ENCODE data around the gene SHMT2.

SHMT2 gene

DNA sequence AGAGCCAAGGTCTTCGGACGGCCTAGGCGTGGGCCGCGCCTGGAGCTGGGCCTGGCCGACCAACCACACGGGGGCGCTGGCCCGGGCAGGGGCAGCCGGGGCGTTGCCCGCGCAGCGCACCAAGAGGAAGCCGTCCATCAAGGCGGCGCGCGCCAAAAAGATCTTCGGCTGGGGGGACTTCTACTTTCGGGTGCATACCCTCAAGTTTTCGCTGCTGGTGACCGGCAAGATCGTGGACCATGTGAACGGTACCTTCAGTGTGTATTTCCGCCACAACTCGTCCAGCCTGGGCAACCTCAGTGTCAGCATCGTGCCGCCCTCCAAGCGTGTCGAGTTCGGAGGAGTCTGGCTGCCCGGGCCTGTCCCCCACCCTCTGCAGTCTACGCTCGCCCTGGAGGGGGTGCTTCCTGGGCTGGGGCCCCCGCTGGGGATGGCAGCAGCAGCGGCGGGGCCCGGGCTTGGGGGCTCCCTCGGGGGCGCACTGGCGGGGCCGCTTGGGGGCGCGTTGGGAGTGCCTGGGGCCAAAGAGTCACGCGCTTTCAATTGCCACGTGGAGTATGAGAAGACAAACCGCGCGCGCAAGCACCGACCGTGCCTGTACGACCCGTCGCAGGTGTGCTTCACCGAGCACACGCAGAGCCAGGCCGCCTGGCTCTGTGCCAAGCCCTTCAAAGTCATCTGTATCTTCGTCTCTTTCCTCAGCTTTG is 4.4 kb upstream of the SHMT2 start:
- Histone ChIP-seq H3K27ac (no peak overlapping the region), H3K9me3 (replicated peaks in 1 of 11) (no peaks in the 10 kb centered on the region), H3K27me3 (peaks cover 71 to 80% (median 76%) of the 10 kb centered on the region in 11 experiments), H3K4me1 (peaks cover 33 to 70% (median 65%) of the 10 kb centered on the region in 10 experiments), H3K4me2 (peak overlapping the region; percentile 18 to 100 (median 38); a peak in 20 of 22 replicates), H3K4me3 (no peak overlapping the region; a peak in 1 of 20 replicates), H4K20me1 (peaks cover 0 to 58% (median 33%) of the 10 kb centered on the region in 11 experiments; a peak in 18 of 22 replicates), H3K9ac (no peak overlapping the region), H3K36me3 (no peaks in the 10 kb centered on the region)
- no peak for TF ChIP-seq Cebpa-rat (IDR thresholded peaks at IDR 0.05)

DNA sequence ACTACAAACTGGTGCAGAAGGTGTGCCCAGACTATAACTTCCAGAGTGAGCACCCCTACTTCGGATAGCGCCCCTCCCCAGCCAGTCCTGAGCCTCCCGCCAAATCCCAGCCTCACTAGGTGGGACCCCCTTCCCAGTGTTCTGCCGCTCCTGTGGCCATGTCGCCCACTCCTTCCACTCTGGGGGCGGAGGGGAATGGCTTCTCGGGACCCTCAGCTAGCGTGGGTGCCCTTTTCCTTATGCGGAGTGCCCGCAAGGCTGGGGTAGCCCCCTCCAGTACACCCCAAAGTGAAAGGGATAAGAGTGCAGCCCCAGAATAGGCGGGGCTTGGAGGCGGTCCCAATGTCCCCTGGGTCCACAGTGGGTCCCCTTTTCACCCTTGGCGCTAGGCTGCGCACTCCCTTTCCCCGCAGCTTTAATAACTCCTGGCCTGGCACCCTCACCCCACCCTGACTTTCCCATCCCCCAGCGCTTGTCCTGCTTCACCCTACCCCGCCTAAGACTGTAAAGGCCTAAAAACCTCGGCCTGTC is 3.8 kb upstream of the SHMT2 start:
- Histone ChIP-seq H3K27me3 (peaks cover 64 to 73% (median 70%) of the 10 kb centered on the region in 11 experiments), H3K9me3 (replicated peaks in 1 of 11) (no peaks in the 10 kb centered on the region), H3K4me2 (peak overlapping the region in 9 of 11 experiments; percentile 18 to 100 (median 52); a peak in 15 of 22 replicates), H4K20me1 (peaks cover 0 to 62% (median 36%) of the 10 kb centered on the region in 11 experiments; a peak in 18 of 22 replicates), H3K9ac (no peak overlapping the region), H3K4me1 (peaks cover 39 to 77% (median 71%) of the 10 kb centered on the region in 10 experiments), H3K36me3 (peaks cover 0 to 3% (median under 1%) of the 10 kb centered on the region in 11 experiments; a peak in 8 of 22 replicates), H3K4me3 (no peak overlapping the region), H3K27ac (no peak overlapping the region)
- no peak for TF ChIP-seq Cebpa-rat (IDR thresholded peaks at IDR 0.05)

DNA sequence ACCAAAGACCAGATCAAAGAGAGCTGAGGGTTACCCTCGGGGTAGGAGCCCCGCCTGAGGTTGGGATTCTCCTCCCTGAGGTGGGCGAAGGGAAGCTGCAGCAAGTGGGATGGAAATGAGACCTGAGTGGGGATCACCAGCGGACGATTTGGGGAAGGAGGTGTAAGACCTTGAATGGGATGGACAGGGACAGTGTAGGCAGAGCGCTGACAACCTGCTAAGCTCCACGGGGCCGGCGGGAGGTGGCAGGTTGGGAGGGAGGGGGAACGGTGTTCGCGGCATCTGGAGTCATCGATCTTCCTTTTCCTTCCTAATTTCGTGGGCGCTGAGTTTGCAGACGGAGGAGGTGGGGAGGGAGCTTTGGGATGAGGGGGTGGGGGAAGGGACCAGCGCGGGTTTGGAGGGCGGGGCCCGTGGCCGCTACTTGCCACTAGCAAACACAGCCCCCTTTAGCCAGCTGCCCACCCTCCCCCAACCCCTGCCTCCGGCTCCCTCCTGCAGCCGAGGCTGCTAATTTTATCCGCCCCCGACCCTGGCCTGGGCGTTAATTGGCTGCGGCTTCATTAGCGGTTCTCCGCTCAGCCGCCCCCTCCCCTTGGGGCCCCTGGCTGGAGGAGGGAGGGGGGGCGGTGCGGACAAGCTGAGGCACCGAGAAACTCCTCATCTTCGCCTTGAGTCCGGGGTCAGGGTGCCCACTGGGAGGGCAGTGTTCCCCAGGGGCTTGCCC is 2.8 kb upstream of the SHMT2 start:
- H3K36me3 ChIP-seq, result peaks cover 5 to 13% (median 11%) of the 10 kb centered on the region in 11 experiments
- peak overlapping the region; percentile 29 to 62 (median 48); a peak in 16 of 20 replicates for H3K4me3 ChIP-seq
- peaks cover 44 to 87% (median 79%) of the 10 kb centered on the region in 10 experiments for H3K4me1 ChIP-seq
- peaks cover 0 to 62% (median 36%) of the 10 kb centered on the region in 11 experiments; a peak in 21 of 22 replicates for H4K20me1 ChIP-seq
- no peak overlapping the region for H3K27ac ChIP-seq
- TF ChIP-seq Cebpa-rat (IDR thresholded peaks at IDR 0.05), result no peak
- peak overlapping the region in 4 of 11 experiments; percentile 36 to 53 (median 50); a peak in 7 of 22 replicates for H3K9ac ChIP-seq
- peaks cover 54 to 63% (median 60%) of the 10 kb centered on the region in 11 experiments for H3K27me3 ChIP-seq
- peak overlapping the region; percentile 85 to 100 (median 99) for H3K4me2 ChIP-seq
- H3K9me3 ChIP-seq (replicated peaks in 1 of 11), result no peaks in the 10 kb centered on the region

DNA sequence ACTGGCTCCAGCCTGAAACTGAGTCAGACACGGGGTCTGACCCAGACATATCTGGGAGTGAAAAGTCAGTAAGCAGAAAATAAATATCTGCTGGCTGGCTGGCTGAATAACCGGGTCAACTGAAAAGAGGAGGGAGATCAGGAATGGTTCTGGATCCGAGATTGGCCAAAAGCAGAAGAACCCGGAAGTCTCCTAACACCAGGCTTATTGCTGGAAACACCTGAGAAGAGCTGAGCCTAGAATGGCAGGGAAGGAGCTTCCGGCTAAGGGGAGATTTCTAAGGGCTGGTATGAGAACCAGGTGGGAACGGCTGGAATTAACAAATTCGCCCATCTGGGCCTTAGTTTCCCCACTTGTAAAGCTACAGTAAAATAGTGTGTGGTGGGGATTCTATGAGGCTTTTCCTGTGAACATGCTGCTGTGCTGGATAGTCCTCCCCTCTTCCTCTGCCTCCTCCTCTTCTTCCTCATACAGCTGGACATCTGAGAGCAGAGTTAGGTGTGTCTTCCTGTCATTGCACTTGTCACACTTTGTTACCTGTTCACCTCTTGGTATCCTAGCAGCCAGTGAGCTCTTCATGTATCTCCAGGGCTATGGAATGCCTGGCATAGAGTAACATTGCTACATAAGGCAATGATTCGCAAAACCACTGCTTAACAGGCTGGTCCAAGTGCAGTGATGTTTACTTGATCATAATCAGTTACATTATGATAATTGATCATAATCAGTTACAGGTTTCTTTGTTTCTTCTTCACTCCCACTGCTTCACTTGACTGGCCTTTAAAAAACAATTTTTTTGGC is 2.0 kb upstream of the SHMT2 start:
- H3K4me3 ChIP-seq, result peak overlapping the region; percentile 29 to 62 (median 48); a peak in 16 of 20 replicates
- H3K27me3 ChIP-seq, result peaks cover 47 to 59% (median 54%) of the 10 kb centered on the region in 11 experiments
- no peaks in the 10 kb centered on the region for H3K9me3 ChIP-seq (replicated peaks in 1 of 11)
- peaks cover 0 to 62% (median 42%) of the 10 kb centered on the region in 11 experiments; a peak in 21 of 22 replicates for H4K20me1 ChIP-seq
- H3K4me1 ChIP-seq, result peaks cover 50 to 94% (median 86%) of the 10 kb centered on the region in 10 experiments
- H3K27ac ChIP-seq, result no peak overlapping the region
- peaks cover 13 to 21% (median 19%) of the 10 kb centered on the region in 11 experiments for H3K36me3 ChIP-seq
- H3K4me2 ChIP-seq, result peak overlapping the region; percentile 85 to 100 (median 99)
- peak overlapping the region in 4 of 11 experiments; percentile 36 to 53 (median 50); a peak in 7 of 22 replicates for H3K9ac ChIP-seq
- TF ChIP-seq Cebpa-rat (IDR thresholded peaks at IDR 0.05), result no peak

DNA sequence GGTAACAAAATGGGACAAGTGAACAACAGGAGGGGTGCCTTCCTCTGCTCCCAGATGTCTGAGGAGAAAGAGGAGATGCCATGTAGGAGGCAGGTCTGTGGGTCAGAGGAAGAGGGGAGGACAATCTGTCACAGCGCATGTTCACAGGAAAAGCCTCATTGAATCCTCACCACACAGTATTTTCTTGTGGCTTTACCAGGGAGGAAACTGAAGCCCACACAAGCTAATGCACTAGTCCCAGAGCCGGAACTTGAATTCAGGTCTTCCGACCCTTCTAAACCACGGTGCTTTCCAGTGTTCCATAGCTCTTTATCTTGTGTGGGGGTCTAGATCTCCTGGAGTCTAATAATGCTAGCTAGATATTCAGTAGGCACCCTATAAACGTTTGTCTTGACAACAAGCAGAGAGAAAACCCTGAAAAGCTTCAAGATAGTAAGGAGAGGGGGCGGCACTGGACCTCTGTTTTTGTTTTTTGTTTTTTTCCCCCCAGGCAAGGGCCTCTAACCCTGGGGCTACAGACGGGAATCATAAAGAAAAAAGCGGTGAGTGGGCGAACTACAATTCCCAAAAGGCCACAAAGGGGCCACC is 371 bp upstream of the SHMT2 start:
- TF ChIP-seq Cebpa-rat (IDR thresholded peaks at IDR 0.05), result no peak
- H3K36me3 ChIP-seq, result peaks cover 29 to 37% (median 35%) of the 10 kb centered on the region in 11 experiments
- H3K4me3 ChIP-seq, result peak overlapping the region; percentile 60 to 95 (median 80)
- peaks cover 66 to 94% (median 90%) of the 10 kb centered on the region in 10 experiments for H3K4me1 ChIP-seq
- H3K27ac ChIP-seq, result peak overlapping the region; percentile 75 to 87 (median 83); a peak in 21 of 22 replicates
- H3K27me3 ChIP-seq, result peaks cover 35 to 59% (median 52%) of the 10 kb centered on the region in 11 experiments
- no peaks in the 10 kb centered on the region for H3K9me3 ChIP-seq (replicated peaks in 1 of 11)
- peak overlapping the region; percentile 97 to 100 (median 99) for H3K4me2 ChIP-seq
- peak overlapping the region; percentile 79 to 89 (median 86); a peak in 21 of 22 replicates for H3K9ac ChIP-seq
- peaks cover 5 to 62% (median 45%) of the 10 kb centered on the region in 11 experiments; a peak in 21 of 22 replicates for H4K20me1 ChIP-seq

DNA sequence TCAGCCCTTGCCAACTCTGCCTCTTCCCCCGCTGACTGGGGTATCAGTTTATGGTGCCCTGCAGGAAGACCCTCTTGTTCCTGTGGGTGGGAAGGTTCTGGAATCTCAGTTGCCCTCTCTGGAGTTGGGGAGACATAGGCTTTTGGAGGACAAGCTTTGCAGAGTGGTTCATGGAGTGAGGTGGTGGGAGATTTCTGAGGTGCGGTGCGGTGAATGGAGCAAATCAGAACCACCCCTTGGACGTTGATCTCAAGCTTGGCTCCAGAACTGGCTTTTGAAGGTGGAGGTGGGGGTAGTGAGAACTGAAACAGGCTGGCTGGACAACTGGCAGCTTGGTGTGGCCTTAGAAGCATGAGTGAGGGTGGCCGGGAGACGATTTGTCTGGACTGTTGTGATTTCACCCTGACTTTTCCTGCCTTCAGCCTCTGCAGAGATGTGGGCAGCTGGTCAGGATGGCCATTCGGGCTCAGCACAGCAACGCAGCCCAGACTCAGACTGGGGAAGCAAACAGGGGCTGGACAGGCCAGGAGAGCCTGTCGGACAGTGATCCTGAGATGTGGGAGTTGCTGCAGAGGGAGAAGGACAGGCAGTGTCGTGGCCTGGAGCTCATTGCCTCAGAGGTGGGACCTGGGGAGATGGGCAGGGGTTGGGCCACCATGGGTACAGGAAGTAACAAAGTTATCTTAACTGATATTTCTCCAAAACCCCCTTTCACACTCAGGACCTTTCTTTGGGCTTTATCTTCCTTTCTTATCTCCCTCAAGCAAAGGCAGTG is 1.1 kb downstream of the SHMT2 start:
- peak overlapping the region; percentile 79 to 89 (median 86) for H3K9ac ChIP-seq
- peaks cover 80 to 94% (median 90%) of the 10 kb centered on the region in 10 experiments for H3K4me1 ChIP-seq
- TF ChIP-seq Cebpa-rat (IDR thresholded peaks at IDR 0.05), result no peak
- peak overlapping the region; percentile 75 to 87 (median 83) for H3K27ac ChIP-seq
- H3K36me3 ChIP-seq, result peaks cover 32 to 51% (median 49%) of the 10 kb centered on the region in 11 experiments
- H3K4me3 ChIP-seq, result peak overlapping the region; percentile 60 to 95 (median 80)
- H3K27me3 ChIP-seq, result peaks cover 34 to 59% (median 52%) of the 10 kb centered on the region in 11 experiments
- H3K4me2 ChIP-seq, result peak overlapping the region; percentile 97 to 100 (median 99)
- H4K20me1 ChIP-seq, result peaks cover 18 to 65% (median 55%) of the 10 kb centered on the region in 11 experiments; a peak in 21 of 22 replicates
- H3K9me3 ChIP-seq (replicated peaks in 1 of 11), result no peaks in the 10 kb centered on the region
